Measurements from ENCODE around the gene PAQR8. TPM values are rescaled to one million over a fixed set of nuclear protein-coding genes. Genes with fewer than 3 reads are reported as not detected.

The PAQR8 gene
- total RNA-seq, 1 donor from 2014 or later = 6.1 TPM

DNA sequence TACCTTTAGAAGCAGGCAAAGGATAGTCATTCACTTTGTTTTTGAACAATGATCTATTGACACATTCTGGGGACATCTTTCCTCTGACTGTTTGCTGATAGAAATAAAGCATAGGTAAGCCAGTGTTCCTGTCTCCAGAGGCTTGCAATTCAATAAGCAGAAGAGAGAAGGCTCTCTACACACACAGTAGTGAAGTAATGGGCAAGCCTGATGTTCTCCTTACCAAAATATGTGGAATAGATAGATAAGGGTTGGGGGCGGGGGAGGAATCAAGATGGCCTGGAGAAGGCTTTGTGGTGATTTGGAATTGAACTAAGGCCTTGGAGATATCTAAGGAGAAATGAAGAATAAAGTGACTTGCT lies 27.3 kb downstream of the PAQR8 start:
- H3K4me1 ChIP-seq = peaks cover 0 to 5% of the 10 kb centered on the region in 2 donors
- no peak for TF ChIP-seq CTCF (IDR thresholded peaks at IDR 0.05)
- no peaks in the 10 kb centered on the region for H3K9me3 ChIP-seq
- H3K27ac ChIP-seq = no peak overlapping the region
- H3K36me3 ChIP-seq = no peaks in the 10 kb centered on the region
- no peaks in the 10 kb centered on the region for H3K27me3 ChIP-seq
- no peak for DNase-seq (ENCODE audit: low spot score in 2 of 2)
- intact Hi-C loops (cut with DNase I) = no loop called here
- no peak overlapping the region for H3K4me3 ChIP-seq

GRCh38 chr6:52389626-52390360 lies 27.8 kb downstream of the PAQR8 start:
- no peaks in the 10 kb centered on the region for H3K9me3 ChIP-seq
- no peak for TF ChIP-seq CTCF (IDR thresholded peaks at IDR 0.05)
- H3K27me3 ChIP-seq = no peaks in the 10 kb centered on the region
- no peaks in the 10 kb centered on the region for H3K36me3 ChIP-seq
- intact Hi-C loops (cut with DNase I) = no loop called here
- DNase-seq (ENCODE audit: low spot score in 2 of 2) = no peak
- H3K27ac ChIP-seq = no peak overlapping the region
- no peak overlapping the region for H3K4me3 ChIP-seq
- peaks cover 0 to 5% of the 10 kb centered on the region in 2 donors for H3K4me1 ChIP-seq

DNA sequence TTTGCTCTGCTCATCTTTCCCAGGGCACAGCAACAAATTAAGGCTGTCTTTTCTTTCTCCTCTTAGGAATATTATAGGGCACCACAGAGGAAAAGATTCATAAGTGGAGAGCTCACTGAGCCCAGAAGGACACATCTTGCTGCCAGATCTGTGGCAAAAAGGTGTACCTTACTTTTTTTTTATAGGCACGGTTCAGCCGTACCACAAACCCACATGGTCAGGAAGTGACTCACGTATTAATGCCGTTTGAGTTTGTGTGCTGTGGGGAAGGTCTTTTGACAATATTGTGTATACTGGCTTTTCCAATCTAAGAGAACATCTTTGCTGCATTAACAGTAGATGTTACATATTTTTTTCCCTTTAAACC lies 28.4 kb downstream of the PAQR8 start:
- Histone ChIP-seq H3K36me3 (no peaks in the 10 kb centered on the region), H3K9me3 (no peaks in the 10 kb centered on the region), H3K27me3 (no peaks in the 10 kb centered on the region), H3K27ac (no peak overlapping the region), H3K4me3 (no peak overlapping the region), H3K4me1 (peaks cover 0 to 5% of the 10 kb centered on the region in 2 donors)
- DNase-seq (ENCODE audit: low spot score in 2 of 2) = no peak
- intact Hi-C loops (cut with DNase I) = no loop called here
- TF ChIP-seq CTCF (IDR thresholded peaks at IDR 0.05) = no peak

GRCh38 chr6:52391599-52391998 lies 29.6 kb downstream of the PAQR8 start:
- intact Hi-C loops (cut with DNase I) = no loop called here
- Histone ChIP-seq H3K27ac (no peak overlapping the region), H3K36me3 (no peaks in the 10 kb centered on the region), H3K4me3 (no peak overlapping the region), H3K9me3 (no peaks in the 10 kb centered on the region), H3K4me1 (peaks cover 0 to 5% of the 10 kb centered on the region in 2 donors), H3K27me3 (no peaks in the 10 kb centered on the region)
- DNase-seq (ENCODE audit: low spot score in 2 of 2) = no peak
- TF ChIP-seq CTCF (IDR thresholded peaks at IDR 0.05) = no peak

DNA sequence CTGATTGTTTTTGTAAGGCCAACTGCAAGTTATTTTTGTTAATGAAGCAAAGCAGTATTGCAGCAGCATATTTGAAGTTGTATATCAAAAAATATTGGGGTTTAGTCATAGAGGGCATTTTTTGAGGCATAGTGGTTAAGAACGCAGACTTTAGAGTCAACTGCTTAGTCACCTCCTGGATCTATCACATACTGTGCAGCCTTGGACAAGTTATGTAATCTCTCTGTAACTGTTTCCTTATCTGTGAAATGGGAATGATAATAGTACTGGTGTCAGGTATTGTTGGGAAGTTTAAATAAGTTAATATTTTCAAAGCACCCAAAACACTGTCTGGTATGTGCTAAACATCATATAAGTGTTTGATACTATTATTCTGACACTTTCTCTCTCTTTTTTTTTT lies 31.0 kb downstream of the PAQR8 start:
- Histone ChIP-seq H3K36me3 (no peaks in the 10 kb centered on the region), H3K27me3 (no peaks in the 10 kb centered on the region), H3K27ac (no peak overlapping the region), H3K4me3 (no peak overlapping the region), H3K9me3 (no peaks in the 10 kb centered on the region), H3K4me1 (peaks cover 0 to 5% of the 10 kb centered on the region in 2 donors)
- intact Hi-C loops (cut with DNase I) = no loop called here
- no peak for TF ChIP-seq CTCF (IDR thresholded peaks at IDR 0.05)
- DNase-seq (ENCODE audit: low spot score in 2 of 2) = no peak

GRCh38 chr6:52393780-52394179 lies 31.8 kb downstream of the PAQR8 start:
- peaks cover 0 to 5% of the 10 kb centered on the region in 2 donors for H3K4me1 ChIP-seq
- no peaks in the 10 kb centered on the region for H3K9me3 ChIP-seq
- H3K27ac ChIP-seq = no peak overlapping the region
- no peak overlapping the region for H3K4me3 ChIP-seq
- DNase-seq (ENCODE audit: low spot score in 2 of 2) = no peak
- H3K36me3 ChIP-seq = no peaks in the 10 kb centered on the region
- no peak for TF ChIP-seq CTCF (IDR thresholded peaks at IDR 0.05)
- H3K27me3 ChIP-seq = no peaks in the 10 kb centered on the region
- intact Hi-C loops (cut with DNase I) = no loop called here
